Activated CD8-positive, alpha-beta memory T cell treated with anti-CD3 and anti-CD28 coated beads for 48 hours (primary cell): ENCODE data around the gene RIPK3.
"Not testable (repeated sequence)": the region's sequence is repeated elsewhere in the genome, so short reads cannot be mapped to it uniquely, and the experiment has no call there.

ENCODE experiments used
- DNase-seq, 3 experiments: peaks; one replicate each; pipeline ENCODE4 v3.0.0-alpha.2; 2020; ENCODE audit warnings: low read depth in 2 of 3, low spot score in 2 of 3

Gene RIPK3

DNA sequence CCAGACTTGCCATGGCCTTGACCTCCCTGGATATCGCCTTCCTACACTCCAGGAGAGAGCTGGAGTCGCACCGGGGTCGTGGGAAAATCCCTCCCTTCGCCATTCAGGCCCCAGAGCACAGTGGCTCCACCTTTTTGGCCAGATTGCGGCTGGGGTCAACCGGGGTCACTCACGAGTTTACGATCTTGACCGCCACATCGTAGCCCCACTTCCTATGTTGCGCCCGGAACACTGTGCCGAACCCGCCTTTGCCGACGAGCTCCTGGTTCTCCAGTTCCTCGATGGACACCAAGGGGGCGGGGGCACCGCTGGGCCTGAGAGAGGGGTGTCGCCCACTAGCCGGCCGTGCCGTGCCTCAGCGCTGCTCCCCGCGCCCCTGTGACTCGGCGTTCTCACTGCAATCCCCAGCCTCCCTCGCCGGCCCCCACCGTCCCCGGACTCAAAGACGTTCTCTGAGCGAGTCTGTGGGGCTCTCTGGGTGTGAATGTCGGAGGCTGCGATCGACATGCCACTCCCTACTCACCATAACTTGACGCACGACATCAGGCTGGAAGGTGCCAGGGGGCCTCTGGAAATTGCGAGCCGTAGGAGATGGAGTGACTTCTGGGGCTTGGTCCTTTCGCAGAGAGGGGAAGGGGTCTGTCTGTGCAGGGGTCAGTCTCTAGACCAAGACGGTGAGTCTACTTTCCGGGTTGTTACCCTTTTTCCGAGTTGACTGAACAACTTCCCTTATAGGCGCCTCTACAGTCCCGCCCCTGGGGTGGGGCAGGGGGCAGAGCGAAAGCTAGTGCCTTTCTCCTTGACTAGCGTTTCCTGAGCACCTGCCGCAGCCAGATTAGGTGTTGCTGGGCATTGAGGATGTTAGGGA is at the start of gene RIPK3:
TSS of gene RIPK3 (minus strand) at position 708 of the 868 bp plus-strand sequence. CDS start at position 543, 165 bp downstream.
- DNase-seq = no peak

DNA sequence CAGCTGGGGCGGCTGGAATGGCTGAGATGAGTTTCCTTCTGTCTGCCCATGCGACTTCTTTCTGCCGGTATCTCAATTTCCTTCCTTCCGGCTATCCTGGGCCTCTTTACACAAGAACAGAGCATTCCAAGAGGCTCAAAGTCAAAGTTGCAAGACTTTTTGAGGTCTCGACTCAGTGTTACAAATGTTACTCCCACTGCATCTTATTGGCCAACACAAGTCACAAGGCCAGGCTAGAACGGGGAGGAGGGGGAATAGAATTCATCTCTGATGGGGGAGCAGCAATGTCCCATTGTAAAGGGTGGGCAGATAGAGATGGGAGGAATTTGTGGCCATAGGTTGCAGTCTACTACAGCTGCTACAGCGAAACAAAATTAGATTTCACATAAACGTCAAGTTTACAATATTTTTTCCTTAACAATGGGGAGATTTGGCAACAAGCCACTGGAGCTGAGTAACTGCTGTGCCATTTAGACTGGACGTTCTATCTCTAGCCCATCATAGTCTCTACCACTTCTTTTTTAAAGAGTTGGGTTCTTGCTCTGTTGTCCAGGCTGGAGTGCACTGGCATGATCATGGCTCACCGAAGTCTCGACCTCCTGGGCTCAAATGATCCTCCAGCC is 49.5 kb upstream of the RIPK3 start:
- no peak for DNase-seq

DNA sequence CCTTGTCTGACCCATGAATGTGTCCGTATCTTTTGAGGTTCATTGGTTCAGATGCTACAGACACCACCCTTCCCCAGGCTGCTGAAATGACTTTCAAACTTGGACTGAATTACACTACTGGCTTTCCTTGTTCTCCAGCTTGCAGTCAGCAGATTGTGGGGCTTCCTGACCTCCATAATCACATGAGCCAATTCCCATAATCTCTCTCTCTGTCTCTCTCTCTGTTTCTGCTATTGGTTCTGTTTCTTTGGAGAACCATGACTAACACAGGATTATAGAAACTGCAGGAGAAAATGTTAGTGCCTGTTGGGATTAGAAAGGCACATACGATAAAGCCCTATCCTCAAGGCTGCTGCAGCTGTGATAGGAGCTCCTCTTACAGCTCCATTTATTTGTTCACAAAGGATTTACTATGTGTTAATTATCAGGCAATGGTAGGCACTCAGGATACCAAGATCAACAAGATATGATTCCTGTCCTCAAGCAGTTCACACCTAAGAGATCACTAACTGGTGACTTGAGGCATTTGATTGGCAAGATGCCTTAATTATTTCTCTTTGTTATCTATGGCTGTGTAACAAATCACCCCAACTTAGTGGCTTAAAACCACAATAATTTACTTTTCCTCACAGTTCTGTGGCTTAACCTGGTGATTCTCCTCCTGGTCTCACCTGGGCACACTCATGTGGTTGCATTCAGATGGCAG is 48.8 kb upstream of the RIPK3 start:
- DNase-seq = no peak

DNA sequence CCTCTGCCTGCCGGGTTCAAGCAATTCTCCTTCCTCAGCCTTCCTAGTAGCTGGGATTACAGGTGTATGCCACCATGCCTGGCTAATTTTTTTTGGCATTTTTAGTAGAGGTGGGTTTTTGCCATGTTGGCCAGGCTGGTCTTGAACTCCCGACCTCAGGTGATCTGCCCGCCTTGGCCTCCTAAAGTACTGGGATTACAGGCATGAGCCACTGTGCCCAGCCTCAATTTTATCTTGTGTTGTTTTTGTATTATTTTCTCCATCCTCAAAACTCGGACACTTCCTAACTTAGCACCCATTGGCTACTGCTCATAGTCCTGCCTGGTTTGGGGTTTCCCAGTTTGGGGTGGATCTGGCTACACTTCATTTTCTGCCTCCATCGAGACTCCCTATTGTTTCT is 47.8 kb upstream of the RIPK3 start:
- not testable (repeated sequence) for DNase-seq

DNA sequence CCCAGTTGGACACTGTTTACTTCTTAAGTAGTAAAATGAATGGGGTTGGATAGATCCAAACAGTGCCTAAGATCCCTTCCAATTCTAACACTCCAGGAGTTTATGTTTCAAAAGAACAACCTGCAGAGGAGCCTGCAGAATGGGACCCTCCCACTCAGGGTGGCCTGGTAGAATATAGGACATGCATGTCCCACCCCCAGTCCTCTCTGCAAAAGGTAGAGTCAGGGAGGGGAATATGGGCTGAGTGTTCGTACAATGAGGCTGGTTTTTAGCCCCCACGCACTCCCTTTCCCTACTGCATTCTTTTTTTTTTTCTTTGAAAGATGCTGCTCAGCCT is 47.2 kb upstream of the RIPK3 start:
- no peak for DNase-seq

DNA sequence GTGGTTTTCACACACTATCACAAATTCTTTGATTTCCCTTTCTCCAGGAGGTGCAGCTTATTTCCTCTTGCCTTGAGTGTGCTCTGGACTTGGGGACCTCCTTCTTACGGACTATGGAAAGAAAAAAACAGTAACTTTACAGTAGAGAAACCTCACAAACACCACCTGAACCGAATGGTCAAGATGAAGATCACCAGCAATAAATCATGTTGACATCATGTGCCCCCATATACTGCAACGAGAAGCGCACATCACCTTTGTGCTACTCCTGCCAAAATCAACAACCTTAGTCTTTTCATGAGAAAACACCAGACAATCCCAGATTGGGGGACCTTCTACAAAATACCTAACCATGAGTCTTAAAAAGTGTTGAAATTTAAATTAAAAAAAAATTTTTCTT is 45.7 kb upstream of the RIPK3 start:
- no peak for DNase-seq

DNA sequence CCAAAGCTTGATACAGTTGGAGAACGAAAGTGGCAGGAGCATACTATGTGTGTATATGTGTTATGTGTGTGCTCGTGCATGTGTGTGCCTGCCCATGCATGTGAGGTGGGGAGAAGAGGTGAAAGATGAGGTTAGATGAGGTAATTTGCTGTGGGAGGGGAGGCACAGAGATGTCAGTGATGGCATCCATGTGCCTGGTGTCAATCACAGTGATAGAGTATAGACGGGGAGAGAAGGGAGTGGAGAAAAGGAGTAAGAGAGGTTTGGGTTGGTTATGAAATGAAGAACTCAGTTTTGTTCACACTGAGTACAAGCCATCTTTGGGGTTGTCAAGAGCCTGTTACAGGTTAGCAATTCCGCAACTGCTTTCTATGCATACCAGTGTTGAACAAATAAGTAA is 44.4 kb upstream of the RIPK3 start:
- no peak for DNase-seq

DNA sequence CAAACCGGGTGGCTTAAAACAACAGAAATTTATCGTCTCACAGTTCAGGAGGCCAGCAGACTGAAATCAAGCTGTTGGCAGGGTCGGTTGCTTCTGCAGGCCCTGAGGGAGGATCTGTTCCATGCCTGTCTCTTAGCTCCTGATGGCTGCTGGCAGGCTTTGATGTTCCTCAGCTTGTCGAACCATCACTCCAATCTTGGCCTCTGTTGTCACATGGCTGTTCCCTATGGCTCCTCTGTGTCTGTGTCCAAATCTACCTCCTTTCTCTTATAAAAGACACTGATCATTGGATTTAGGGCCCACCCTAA is 42.2 kb upstream of the RIPK3 start:
- no peak for DNase-seq

DNA sequence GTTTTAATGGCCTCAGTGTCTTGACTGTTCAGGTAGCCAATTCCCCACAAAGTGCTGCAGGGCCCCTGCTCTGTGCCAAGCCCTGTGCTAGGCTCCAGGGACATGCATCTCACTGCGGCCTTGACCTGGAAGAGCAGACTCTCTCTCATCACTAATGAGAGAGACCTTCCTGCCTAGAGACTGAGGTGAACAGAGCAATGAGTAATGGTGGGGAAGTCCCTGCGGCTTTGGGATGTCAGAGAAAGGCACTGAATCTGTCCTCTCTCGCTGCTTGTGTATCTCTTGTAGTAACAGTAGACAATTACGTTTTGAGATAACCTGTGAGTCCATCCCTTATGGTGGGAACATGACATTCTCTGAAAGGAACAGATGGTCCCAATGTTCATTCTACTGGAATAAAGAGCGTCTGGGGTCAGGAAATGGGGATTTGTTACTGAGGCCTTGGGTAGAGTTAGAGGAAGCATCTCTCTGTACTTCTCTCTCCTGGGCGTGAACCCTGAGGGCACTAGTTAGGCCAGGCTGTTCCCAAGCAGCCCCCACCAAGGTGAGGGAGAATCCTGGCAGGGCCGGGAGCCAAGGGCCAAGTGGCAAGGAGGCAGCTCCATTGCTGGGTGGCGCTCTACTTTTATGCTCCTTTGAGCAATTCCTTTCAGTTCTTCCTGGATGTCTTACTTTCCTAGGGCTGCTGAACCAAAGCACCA is 41.7 kb upstream of the RIPK3 start:
- DNase-seq = no peak

DNA sequence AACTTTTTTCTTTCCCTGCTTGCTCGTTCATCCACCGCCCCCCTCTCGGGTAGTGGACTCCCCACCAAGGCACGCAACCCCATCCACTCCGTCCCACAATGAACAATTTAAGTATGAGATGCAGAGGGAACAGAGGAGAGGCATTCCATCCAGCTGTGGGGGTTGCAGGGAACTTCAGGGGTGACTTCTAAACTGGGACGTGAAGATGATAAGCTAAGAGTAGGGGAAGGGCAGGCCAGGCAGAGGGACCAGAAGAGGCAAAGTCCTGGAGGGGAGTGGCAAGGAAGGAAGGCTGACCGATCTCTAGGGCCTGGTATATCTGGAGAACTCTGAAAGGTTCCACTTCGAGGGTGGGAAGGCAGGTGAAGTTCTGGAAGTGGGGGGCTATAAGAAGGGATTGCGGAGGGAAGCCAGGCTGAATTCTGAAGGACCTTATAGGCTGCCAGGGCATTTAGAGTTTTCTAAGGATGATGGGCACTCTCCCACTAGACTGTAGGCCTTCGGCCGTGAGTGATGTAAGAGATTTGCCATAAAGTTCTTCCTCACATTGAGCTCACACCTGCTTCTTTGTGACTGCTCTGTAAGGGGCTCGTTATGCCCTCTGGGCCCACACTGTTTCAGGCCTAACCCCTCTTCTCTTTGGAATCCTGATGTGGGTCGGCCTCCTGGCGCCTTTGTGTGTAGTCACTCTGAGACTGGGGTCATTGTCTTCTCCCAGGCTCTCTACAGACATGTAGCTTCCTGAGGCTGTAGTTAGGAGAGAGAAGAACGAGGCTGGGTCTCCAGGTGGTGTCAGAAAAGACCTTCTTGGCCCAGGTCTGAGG is 40.3 kb upstream of the RIPK3 start:
- no peak for DNase-seq

DNA sequence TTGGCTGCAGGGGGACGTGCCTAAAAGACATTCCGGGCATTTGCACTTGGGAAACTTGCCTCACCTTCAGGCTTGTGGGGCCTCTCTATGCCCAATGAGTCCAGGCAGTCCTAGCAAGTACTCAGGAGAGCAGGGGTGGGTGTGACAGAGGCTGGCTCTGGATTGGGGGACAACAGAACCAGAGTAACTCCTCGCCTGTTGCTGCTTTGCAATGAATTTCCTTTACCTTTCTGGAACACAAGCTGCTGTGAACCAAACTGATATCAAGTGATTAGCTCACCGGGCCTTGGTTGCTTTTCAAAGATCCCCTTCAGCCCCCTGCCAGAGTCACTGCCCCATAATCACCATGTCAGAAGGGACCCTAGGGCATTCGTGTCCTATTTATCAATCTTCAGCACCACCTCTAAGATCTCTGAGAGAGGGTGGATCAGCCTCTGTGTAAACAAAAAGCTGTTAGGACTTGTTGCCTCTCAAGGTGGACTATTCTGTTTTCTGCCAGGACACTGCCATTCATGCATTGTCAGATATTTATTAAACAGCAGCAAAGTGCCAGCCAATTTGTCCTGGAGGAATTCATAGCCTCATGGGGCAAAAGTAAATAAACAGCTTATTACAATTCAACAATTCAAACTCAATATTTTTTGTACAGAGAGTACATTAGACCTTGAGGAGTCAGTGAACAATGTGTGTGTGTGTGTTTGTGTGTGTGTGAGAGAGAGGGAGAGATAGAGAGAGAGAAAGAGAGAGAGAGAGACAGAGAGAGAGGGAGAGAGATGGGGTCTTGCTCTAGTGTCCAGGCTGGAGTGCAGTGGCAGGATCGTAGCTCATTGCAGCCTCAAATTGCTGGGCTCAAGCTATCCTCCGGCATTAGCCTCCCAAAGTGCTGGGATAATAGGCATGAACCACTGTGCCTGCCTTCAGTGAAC is 39.5 kb upstream of the RIPK3 start:
- no peak for DNase-seq

DNA sequence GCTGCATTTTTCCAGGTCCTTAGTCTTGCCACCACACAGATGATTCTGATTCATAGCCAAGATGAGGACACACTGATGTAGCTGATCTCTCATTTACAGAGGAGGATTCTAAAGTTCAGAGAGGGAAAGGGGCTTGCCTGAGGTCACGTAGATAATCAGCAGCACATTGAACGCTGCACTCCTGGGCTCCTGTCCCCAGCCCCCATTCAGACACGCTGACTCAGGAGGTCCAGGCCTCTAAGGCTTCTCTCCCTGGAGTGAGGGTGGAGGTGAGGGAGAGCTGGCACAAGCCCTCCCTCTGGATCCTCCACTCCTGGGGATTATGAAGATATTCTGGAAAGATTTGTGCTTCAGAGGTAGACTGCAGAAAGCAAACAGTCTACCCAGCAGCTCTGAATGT is 38.5 kb upstream of the RIPK3 start:
- no peak for DNase-seq

DNA sequence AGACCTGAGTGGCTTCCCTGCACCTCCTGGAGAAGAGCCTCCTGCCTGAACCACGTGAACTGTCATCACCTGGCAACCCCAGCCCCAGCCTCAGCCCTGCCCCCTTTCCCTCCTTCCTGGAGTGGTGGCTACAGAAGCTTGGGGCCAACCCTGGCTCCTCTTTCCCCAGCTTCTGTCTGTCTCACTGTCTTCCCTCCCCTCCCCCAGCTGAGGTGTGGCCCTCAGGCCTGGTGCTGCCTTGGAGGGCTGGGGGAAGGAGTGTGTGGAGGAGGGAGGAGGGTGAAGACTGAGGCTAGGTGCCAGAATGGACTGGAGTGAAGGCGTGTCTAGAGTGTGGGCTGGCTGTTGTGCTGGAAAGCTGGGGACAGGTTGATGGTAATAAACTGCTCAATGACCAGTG is 37.9 kb upstream of the RIPK3 start:
- no peak for DNase-seq

DNA sequence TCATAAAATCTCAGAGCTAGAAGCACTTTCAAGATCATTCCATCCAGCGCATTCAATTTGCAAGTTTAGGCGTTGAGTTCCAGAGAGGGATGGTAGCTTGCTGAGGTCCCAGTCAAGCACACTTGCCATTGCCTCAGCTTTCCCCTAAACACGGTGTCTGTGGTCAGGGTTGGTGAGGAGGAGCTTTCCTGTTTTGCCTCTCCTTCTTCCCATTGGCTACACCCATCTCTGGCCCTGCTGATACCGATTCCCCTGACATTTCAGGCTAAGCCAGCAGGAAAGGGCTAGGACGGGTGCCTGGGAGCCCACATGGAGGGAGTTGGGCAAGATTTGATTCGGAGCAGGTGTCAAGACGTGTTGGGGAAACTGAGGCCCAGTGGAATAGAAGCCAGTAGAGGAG is 37.3 kb upstream of the RIPK3 start:
- DNase-seq = no peak

DNA sequence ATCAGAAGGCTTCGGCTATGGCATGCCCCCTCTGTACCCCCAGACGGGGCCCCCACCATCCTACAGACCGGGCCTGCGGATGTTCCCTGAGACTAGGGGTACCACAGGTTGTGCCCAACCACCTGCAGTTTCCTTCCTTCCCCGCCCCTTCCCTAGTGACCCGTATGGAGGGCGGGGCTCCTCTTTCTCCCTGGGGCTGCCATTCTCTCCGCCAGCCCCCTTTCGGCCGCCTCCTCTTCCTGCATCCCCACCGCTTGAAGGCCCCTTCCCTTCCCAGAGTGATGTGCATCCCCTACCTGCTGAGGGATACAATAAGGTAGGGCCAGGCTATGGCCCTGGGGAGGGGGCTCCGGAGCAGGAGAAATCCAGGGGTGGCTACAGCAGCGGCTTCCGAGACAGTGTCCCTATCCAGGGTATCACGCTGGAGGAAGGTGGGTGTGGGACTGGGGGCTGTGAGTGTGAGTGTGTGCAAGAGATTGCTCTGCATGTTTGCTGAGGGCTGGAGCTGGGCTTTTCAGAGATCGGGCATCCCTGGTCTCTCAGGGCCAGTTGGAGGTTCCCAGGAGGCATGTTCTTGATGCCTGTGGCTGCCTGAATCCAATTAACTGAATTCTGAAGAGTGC is 36.8 kb upstream of the RIPK3 start:
- DNase-seq = no peak

DNA sequence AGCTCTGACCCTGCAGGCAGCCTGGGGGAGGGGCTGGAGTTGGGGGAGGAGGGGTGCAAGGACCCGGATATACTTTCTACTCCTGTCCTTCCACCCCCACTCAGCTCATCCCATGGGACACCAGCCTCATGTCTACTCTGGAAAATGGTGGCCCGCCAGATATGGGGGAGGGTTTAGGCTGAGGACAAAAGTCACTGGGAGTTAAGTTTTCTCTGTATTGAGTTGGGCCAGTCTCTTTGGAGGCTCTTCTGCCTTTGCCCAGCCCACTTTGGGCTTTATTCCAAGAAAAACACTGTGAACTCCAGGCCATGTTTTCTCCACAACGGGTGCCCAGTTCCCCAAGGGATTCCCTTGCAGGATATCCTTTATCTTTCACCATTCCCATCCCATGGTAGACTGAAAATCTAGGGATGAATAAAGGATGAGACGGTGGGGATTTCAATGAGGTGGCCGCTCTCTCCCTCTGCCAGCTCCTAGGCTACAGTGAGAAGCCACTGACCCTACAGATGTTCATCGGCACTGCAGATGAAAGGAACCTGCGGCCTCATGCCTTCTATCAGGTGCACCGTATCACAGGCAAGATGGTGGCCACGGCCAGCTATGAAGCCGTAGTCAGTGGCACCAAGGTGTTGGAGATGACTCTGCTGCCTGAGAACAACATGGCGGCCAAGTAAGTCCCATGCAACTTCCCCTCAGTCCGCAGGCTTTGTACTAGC is 33.1 kb upstream of the RIPK3 start:
- DNase-seq = no peak

DNA sequence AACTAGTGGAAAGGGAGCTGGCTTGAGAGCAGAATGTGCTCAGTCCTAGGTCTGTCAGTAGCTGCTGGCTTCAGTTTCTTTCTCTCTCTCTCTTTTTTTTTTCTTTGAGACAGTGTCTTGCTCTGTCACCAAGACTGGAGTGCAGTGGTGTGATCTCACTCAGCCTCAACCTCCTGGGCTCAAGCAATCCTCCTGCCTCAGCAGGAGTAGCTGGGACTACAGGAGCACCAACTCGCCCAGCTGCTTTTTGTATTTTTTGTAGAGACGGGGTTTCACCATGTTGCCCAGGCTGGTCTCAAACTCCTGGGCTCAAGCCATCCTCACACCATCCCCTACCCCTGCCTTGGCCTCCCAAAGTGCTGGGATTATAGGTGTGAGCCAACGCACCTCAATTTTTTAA is 31.8 kb upstream of the RIPK3 start:
- not testable (repeated sequence) for DNase-seq

DNA sequence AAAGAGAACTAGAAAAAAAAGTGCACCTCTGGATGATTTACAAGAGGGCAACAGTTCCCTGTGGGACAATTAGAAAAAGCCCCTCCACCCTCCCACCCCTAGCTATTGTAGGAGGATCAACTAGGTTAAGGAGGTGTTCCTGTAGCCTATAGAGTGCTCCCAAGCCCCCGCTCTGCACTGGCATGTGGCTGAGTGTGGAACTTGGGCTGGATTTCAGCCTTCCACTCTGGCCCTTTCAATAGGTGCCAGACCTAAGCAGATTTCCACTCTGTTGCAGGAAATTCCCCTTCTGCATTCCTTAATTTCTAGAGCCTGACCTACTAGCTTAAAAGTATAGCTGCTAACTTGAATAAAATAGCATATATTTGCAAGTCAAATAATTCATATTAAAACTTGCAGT is 31.0 kb upstream of the RIPK3 start:
- no peak for DNase-seq
